Stromal cell of bone marrow (primary cell): ENCODE data around the gene TUBD1.
"Not testable (repeated sequence)": the region's sequence is repeated elsewhere in the genome, so short reads cannot be mapped to it uniquely, and the experiment has no call there.

Experiments
- DNase-seq: peaks from one replicate; pipeline ENCODE4 v3.0.0-alpha.2; 2012; ENCODE audit warnings: low read depth

Gene TUBD1

GRCh38 chr17:59892924-59893675 is at the start of gene TUBD1, which contains the start of gene RPS6KB1:
Gene TUBD1 (minus strand): TSS chr17:59892943. CDS start chr17:59891002, 1,941 bp downstream.
Gene RPS6KB1 (plus strand): TSS chr17:59893121. CDS start chr17:59893185, 64 bp downstream.
- DNase-seq, result no peak

GRCh38 chr17:59941131-59941530 is 48.4 kb upstream of the TUBD1 start:
- DNase-seq, result no peak

- DNase-seq, result not testable (repeated sequence)
Observed at GRCh38 chr17:59940697-59941096, 48.0 kb upstream of the TUBD1 start.

- DNase-seq, result not testable (repeated sequence)
Observed at GRCh38 chr17:59933317-59933716, 40.6 kb upstream of the TUBD1 start.

- peak; percentile 38 for DNase-seq
Observed at GRCh38 chr17:59930768-59931167, 38.0 kb upstream of the TUBD1 start.

GRCh38 chr17:59930121-59930520 is 37.4 kb upstream of the TUBD1 start:
- DNase-seq, result not testable (repeated sequence)

GRCh38 chr17:59920637-59921036 is 27.9 kb upstream of the TUBD1 start:
- DNase-seq, result not testable (repeated sequence)

GRCh38 chr17:59916446-59916845 is 23.7 kb upstream of the TUBD1 start:
- DNase-seq, result no peak

GRCh38 chr17:59914274-59914854 is 21.6 kb upstream of the TUBD1 start:
- DNase-seq, result no peak

GRCh38 chr17:59907467-59907866 is 14.7 kb upstream of the TUBD1 start:
- no peak for DNase-seq

GRCh38 chr17:59903455-59903854 is 10.7 kb upstream of the TUBD1 start:
- DNase-seq, result no peak

- no peak for DNase-seq
Observed at GRCh38 chr17:59901604-59902003, 8.9 kb upstream of the TUBD1 start.

GRCh38 chr17:59899099-59899498 is 6.4 kb upstream of the TUBD1 start:
- peak; percentile 37 for DNase-seq

GRCh38 chr17:59897090-59897489 is 4.3 kb upstream of the TUBD1 start:
- DNase-seq, result no peak

- DNase-seq, result no peak
Observed at GRCh38 chr17:59893676-59894100, 945 bp upstream of the TUBD1 start.

- DNase-seq, result peak; percentile 97
Observed at GRCh38 chr17:59892251-59892923, 356 bp downstream of the TUBD1 start.

- DNase-seq, result peak; percentile 28
Observed at GRCh38 chr17:59890720-59891119, 2.0 kb downstream of the TUBD1 start.

GRCh38 chr17:59888145-59888750 is 4.5 kb downstream of the TUBD1 start:
- DNase-seq, result no peak

GRCh38 chr17:59884861-59885260 is 7.9 kb downstream of the TUBD1 start:
- DNase-seq, result no peak

GRCh38 chr17:59878624-59879023 is 14.1 kb downstream of the TUBD1 start:
- no peak for DNase-seq

GRCh38 chr17:59877965-59878364 is 14.8 kb downstream of the TUBD1 start:
- DNase-seq, result no peak

GRCh38 chr17:59876107-59876506 is 16.6 kb downstream of the TUBD1 start:
- no peak for DNase-seq

GRCh38 chr17:59874376-59874775 is 18.4 kb downstream of the TUBD1 start:
- DNase-seq, result no peak
